ENCODE data around the gene LRRC70.

Gene LRRC70

DNA sequence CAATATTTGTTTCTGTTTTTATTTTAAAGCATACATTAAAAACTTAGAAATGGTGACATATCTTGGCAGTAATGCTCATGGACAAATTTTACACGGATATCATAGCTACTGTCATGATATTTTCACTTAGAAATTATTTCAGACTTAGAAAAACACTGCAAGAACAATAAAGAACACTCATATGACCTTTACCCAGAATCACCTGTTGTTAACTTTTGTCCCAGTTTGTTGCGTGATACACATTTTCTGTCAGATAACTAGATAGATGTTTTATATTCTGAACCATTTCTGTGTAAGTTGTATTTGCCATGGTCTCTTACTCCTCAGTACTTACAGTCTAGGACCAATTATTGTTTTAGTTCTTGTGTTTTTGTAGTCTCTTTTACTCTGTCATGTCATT lies 3.6 kb upstream of the LRRC70 start:
- TF ChIP-seq, protein P1, sequence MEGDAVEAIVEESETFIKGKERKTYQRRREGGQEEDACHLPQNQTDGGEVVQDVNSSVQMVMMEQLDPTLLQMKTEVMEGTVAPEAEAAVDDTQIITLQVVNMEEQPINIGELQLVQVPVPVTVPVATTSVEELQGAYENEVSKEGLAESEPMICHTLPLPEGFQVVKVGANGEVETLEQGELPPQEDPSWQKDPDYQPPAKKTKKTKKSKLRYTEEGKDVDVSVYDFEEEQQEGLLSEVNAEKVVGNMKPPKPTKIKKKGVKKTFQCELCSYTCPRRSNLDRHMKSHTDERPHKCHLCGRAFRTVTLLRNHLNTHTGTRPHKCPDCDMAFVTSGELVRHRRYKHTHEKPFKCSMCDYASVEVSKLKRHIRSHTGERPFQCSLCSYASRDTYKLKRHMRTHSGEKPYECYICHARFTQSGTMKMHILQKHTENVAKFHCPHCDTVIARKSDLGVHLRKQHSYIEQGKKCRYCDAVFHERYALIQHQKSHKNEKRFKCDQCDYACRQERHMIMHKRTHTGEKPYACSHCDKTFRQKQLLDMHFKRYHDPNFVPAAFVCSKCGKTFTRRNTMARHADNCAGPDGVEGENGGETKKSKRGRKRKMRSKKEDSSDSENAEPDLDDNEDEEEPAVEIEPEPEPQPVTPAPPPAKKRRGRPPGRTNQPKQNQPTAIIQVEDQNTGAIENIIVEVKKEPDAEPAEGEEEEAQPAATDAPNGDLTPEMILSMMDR (IDR thresholded peaks at IDR 0.05; ENCODE audit: insufficient read depth, low read length, poor library complexity, severe bottlenecking) = no peak
- Histone ChIP-seq H3K36me3 (ENCODE audit: control insufficient read depth, insufficient read depth, low read length) (no peaks in the 10 kb centered on the region), H3K27me3 (replicated peaks; ENCODE audit: control insufficient read depth, insufficient read depth, low read length) (no peaks in the 10 kb centered on the region), H3K4me3 (replicated peaks; ENCODE audit: low read depth, low read length) (no peak overlapping the region)
- DNase-seq (ENCODE audit: extremely low read depth, insufficient read length) = no peak

DNA sequence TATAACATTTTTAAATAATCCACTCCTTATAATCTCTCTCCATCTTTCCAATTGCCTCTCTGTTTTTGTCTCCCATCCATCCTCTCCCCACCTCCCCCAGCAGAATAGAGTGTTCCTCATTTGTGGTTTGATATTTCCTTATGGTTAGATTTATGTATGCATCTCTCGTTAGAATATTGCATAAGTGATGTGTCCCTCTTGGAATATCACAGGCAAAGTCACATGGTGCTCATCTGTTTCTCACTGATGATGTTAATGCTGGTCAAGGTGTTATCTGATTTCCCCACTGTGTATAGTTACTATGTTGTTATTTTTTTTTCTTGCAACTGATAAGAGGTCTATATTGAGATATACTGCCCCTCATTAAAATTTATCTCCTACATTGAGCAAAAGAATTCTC lies 3.1 kb upstream of the LRRC70 start:
- H3K4me3 ChIP-seq (replicated peaks; ENCODE audit: low read depth, low read length) = no peak overlapping the region
- TF ChIP-seq, protein P1 (IDR thresholded peaks at IDR 0.05; ENCODE audit: insufficient read depth, low read length, poor library complexity, severe bottlenecking) = no peak
- DNase-seq (ENCODE audit: extremely low read depth, insufficient read length) = no peak
- no peaks in the 10 kb centered on the region for H3K36me3 ChIP-seq (ENCODE audit: control insufficient read depth, insufficient read depth, low read length)
- no peaks in the 10 kb centered on the region for H3K27me3 ChIP-seq (replicated peaks; ENCODE audit: control insufficient read depth, insufficient read depth, low read length)

DNA sequence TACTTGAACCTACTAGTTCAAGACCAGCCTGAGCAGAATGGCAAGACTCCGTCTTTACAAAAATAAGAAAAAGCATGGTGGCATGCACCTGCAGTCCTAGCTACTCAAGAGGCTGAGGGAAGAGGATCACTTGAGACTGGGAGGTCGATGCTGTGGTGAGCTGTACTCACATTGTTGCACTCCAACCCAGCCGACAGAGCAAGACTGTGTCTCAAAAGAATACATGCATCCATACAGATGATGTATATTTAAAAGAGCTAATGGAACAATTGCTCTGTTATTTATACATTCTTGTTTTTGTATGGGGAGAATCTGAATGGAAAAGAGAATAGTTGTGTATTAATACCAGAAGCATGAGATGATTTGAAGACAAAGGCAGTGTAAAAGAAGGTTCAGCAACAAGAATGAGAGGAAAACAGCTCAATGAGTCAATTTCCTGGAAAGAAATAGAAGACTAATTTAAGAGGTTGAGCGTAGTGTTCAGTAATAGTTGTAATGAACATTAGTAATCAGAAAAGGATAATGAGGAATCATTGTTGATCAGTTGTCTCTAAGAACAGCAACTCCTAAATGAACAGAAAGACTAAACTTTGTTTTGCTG lies 1.9 kb upstream of the LRRC70 start:
- Histone ChIP-seq H3K36me3 (ENCODE audit: control insufficient read depth, insufficient read depth, low read length) (no peaks in the 10 kb centered on the region), H3K27me3 (replicated peaks; ENCODE audit: control insufficient read depth, insufficient read depth, low read length) (no peaks in the 10 kb centered on the region), H3K4me3 (replicated peaks; ENCODE audit: low read depth, low read length) (no peak overlapping the region)
- DNase-seq (ENCODE audit: extremely low read depth, insufficient read length) = no peak
- TF ChIP-seq, protein P1 (IDR thresholded peaks at IDR 0.05; ENCODE audit: insufficient read depth, low read length, poor library complexity, severe bottlenecking) = no peak

DNA sequence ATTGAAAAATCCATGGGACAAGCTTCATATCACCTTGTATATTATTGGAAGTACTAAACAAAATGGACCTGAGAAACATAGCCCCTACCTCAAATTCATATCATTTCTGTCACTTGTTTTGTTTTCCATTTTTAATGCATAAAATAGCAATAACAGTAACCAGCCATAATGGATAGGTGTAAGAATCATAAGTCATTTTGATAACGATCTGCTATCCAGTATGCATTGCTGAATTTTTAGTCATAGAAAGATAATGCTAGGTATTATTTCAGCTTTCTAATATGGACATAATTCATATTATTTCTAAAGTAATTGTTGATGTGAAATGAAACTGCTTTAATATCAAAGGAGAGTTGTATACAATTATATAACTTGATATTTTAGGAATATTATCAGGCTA lies 1.1 kb upstream of the LRRC70 start:
- DNase-seq (ENCODE audit: extremely low read depth, insufficient read length) = no peak
- no peaks in the 10 kb centered on the region for H3K36me3 ChIP-seq (ENCODE audit: control insufficient read depth, insufficient read depth, low read length)
- H3K4me3 ChIP-seq (replicated peaks; ENCODE audit: low read depth, low read length) = no peak overlapping the region
- H3K27me3 ChIP-seq (replicated peaks; ENCODE audit: control insufficient read depth, insufficient read depth, low read length) = no peaks in the 10 kb centered on the region
- TF ChIP-seq, protein P1 (IDR thresholded peaks at IDR 0.05; ENCODE audit: insufficient read depth, low read length, poor library complexity, severe bottlenecking) = no peak

DNA sequence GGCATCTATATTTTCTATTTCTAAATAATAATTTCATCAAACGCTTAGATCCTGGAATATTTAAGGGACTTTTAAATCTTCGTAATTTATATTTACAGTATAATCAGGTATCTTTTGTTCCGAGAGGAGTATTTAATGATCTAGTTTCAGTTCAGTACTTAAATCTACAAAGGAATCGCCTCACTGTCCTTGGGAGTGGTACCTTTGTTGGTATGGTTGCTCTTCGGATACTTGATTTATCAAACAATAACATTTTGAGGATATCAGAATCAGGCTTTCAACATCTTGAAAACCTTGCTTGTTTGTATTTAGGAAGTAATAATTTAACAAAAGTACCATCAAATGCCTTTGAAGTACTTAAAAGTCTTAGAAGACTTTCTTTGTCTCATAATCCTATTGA lies 1.1 kb downstream of the LRRC70 start:
- no peak for DNase-seq (ENCODE audit: extremely low read depth, insufficient read length)
- H3K27me3 ChIP-seq (replicated peaks; ENCODE audit: control insufficient read depth, insufficient read depth, low read length) = no peaks in the 10 kb centered on the region
- no peak overlapping the region for H3K4me3 ChIP-seq (replicated peaks; ENCODE audit: low read depth, low read length)
- TF ChIP-seq, protein P1 (IDR thresholded peaks at IDR 0.05; ENCODE audit: insufficient read depth, low read length, poor library complexity, severe bottlenecking) = no peak
- H3K36me3 ChIP-seq (ENCODE audit: control insufficient read depth, insufficient read depth, low read length) = no peaks in the 10 kb centered on the region

All from GM06990 (cell line).